OCI-LY1 (cell line): ENCODE results near the gene SHMT1.

ENCODE experiments used
- CTCF ChIP-seq: fragments of 200-600 bp; sonication (generic), shearing (Covaris generic); IDR thresholded peaks from 2 replicates; pipeline ENCODE4 v1.5.1; 2017; ENCODE audit warnings: mild to moderate bottlenecking, antibody characterized with exemption, low read length, moderate library complexity, mixed read lengths
- EZH2 ChIP-seq: fragments of 200-600 bp; sonication (generic), shearing (Covaris generic); IDR thresholded peaks from 2 replicates; pipeline ENCODE4 v1.8.0; 2017; ENCODE audit warnings: borderline replicate concordance, mixed run types, mild to moderate bottlenecking, antibody characterized with exemption, low read length, moderate library complexity, mixed read lengths

- TF ChIP-seq CTCF (no peak), EZH2 (no peak)
Measured at GRCh38 chr17:18382441-18383078, 19.2 kb upstream of the SHMT1 start.
